Measurements from ENCODE around the gene STAT5B.

STAT5B gene

GRCh38 chr17:42179911-42180410, 96.2 kb downstream of the STAT5B start:
- DNase-seq (ENCODE audit: low read depth) = no peak

GRCh38 chr17:42179335-42179734, 96.9 kb downstream of the STAT5B start:
- DNase-seq (ENCODE audit: low read depth) = no peak

GRCh38 chr17:42178817-42179216, 97.4 kb downstream of the STAT5B start:
- no peak for DNase-seq (ENCODE audit: low read depth)

GRCh38 chr17:42177684-42178083, 98.5 kb downstream of the STAT5B start:
- DNase-seq (ENCODE audit: low read depth) = no peak

- DNase-seq (ENCODE audit: low read depth) = no peak
Observed at GRCh38 chr17:42174126-42174783, 101.9 kb downstream of the STAT5B start.

GRCh38 chr17:42171831-42172230, 104.4 kb downstream of the STAT5B start:
- no peak for DNase-seq (ENCODE audit: low read depth)

- DNase-seq (ENCODE audit: low read depth) = no peak
Observed at GRCh38 chr17:42169351-42169750, 106.8 kb downstream of the STAT5B start.

GRCh38 chr17:42167807-42168206, 108.4 kb downstream of the STAT5B start:
- no peak for DNase-seq (ENCODE audit: low read depth)

- DNase-seq (ENCODE audit: low read depth) = no peak
Observed at GRCh38 chr17:42166196-42166763, 109.9 kb downstream of the STAT5B start.

GRCh38 chr17:42165751-42166150, 110.4 kb downstream of the STAT5B start:
- no peak for DNase-seq (ENCODE audit: low read depth)

GRCh38 chr17:42163696-42164407, 112.3 kb downstream of the STAT5B start:
- DNase-seq (ENCODE audit: low read depth) = no peak

GRCh38 chr17:42163113-42163512, 113.1 kb downstream of the STAT5B start:
- DNase-seq (ENCODE audit: low read depth) = no peak

GRCh38 chr17:42160531-42160910, 115.7 kb downstream of the STAT5B start:
- DNase-seq (ENCODE audit: low read depth) = no peak

GRCh38 chr17:42159796-42160530, 116.2 kb downstream of the STAT5B start:
- no peak for DNase-seq (ENCODE audit: low read depth)

- no peak for DNase-seq (ENCODE audit: low read depth)
Observed at GRCh38 chr17:42155614-42156045, 120.6 kb downstream of the STAT5B start.

GRCh38 chr17:42153919-42154742, 122.1 kb downstream of the STAT5B start:
- no peak for DNase-seq (ENCODE audit: low read depth)
